GM23248 (cell line): Measurements from ENCODE around the gene C1orf174.

ENCODE experiments used
- EZH2 ChIP-seq: fragments of 200-600 bp; sonication (generic); IDR thresholded peaks from 2 replicates; pipeline ENCODE4 v1.6.1; 2018; ENCODE audit warnings: antibody characterized with exemption, mild to moderate bottlenecking; ENCODE audit not compliant: insufficient read depth, poor library complexity, severe bottlenecking
- EZH2phosphoT487 ChIP-seq: fragments of 200-600 bp; sonication (generic); IDR thresholded peaks from 2 replicates; pipeline ENCODE4 v1.6.1; 2018; ENCODE audit warnings: antibody characterized with exemption, moderate library complexity, mild to moderate bottlenecking, low read depth; ENCODE audit not compliant: insufficient read depth

- TF ChIP-seq EZH2phosphoT487 = no peak
- no peak for TF ChIP-seq EZH2
Observed at GRCh38 chr1:3889936-3890335, 10.1 kb downstream of the C1orf174 start.
